Hematopoietic multipotent progenitor cell treated with erythropoietin and hydrocortisone succinate and interleukin-3 and kit ligand, for 6 days (in vitro differentiated cells): ENCODE data around the gene INSR.

ENCODE experiments used
- DNase-seq: peaks from one replicate; pipeline ENCODE4 v3.0.0-alpha.2; 2015

Gene INSR

GRCh38 chr19:7126132-7126531 lies 168.1 kb downstream of the INSR start:
- no peak for DNase-seq

- DNase-seq: no peak
These were observed 169.0 kb downstream of the INSR start for GRCh38 chr19:7125221-7125620.

GRCh38 chr19:7124782-7125181 lies 169.4 kb downstream of the INSR start:
- no peak for DNase-seq

- no peak for DNase-seq
These were observed 171.5 kb downstream of the INSR start for GRCh38 chr19:7122701-7123100.

GRCh38 chr19:7120499-7120898 lies 173.7 kb downstream of the INSR start:
- DNase-seq: no peak

- DNase-seq: no peak
These were observed 174.6 kb downstream of the INSR start for GRCh38 chr19:7119582-7119981.

GRCh38 chr19:7117248-7117647 lies 177.0 kb downstream of the INSR start:
- DNase-seq: no peak

- DNase-seq: no peak
These were observed 178.5 kb downstream of the INSR start for GRCh38 chr19:7115721-7116120.

GRCh38 chr19:7113233-7113632 lies 181.0 kb downstream of the INSR start:
- DNase-seq: peak; percentile 24

GRCh38 chr19:7112675-7113074 lies 181.5 kb downstream of the INSR start:
- DNase-seq: no peak

GRCh38 chr19:7109678-7110289 lies 184.4 kb downstream of the INSR start:
- no peak for DNase-seq

GRCh38 chr19:7106711-7107657 lies 187.2 kb downstream of the INSR start:
- no peak for DNase-seq

GRCh38 chr19:7104747-7105447 lies 189.3 kb downstream of the INSR start:
- no peak for DNase-seq

- DNase-seq: peak; percentile 35
These were observed 192.5 kb downstream of the INSR start for GRCh38 chr19:7101498-7102253.

- no peak for DNase-seq
These were observed 194.7 kb downstream of the INSR start for GRCh38 chr19:7099597-7099921.

GRCh38 chr19:7098701-7099596 lies 195.3 kb downstream of the INSR start:
- DNase-seq: peak; percentile 95

- peak; percentile 18 for DNase-seq
These were observed 196.1 kb downstream of the INSR start for GRCh38 chr19:7098096-7098495.

GRCh38 chr19:7088999-7089398 lies 205.2 kb downstream of the INSR start:
- no peak for DNase-seq

- peak; percentile 39 for DNase-seq
These were observed 210.9 kb downstream of the INSR start for GRCh38 chr19:7083076-7083956.

GRCh38 chr19:7078008-7078407 lies 216.2 kb downstream of the INSR start:
- DNase-seq: no peak

- DNase-seq: no peak
These were observed 218.1 kb downstream of the INSR start for GRCh38 chr19:7076151-7076550.
